ENCODE measurements around the gene HOXA3. TPM values are rescaled to one million over a fixed set of nuclear protein-coding genes. Genes with fewer than 3 reads are reported as not detected.
A peak's percentile ranks its signal among the peaks of the same experiment; 100 is the strongest.

The HOXA3 gene
- total RNA-seq, 2 experiments from 2014 or later: not detected

DNA sequence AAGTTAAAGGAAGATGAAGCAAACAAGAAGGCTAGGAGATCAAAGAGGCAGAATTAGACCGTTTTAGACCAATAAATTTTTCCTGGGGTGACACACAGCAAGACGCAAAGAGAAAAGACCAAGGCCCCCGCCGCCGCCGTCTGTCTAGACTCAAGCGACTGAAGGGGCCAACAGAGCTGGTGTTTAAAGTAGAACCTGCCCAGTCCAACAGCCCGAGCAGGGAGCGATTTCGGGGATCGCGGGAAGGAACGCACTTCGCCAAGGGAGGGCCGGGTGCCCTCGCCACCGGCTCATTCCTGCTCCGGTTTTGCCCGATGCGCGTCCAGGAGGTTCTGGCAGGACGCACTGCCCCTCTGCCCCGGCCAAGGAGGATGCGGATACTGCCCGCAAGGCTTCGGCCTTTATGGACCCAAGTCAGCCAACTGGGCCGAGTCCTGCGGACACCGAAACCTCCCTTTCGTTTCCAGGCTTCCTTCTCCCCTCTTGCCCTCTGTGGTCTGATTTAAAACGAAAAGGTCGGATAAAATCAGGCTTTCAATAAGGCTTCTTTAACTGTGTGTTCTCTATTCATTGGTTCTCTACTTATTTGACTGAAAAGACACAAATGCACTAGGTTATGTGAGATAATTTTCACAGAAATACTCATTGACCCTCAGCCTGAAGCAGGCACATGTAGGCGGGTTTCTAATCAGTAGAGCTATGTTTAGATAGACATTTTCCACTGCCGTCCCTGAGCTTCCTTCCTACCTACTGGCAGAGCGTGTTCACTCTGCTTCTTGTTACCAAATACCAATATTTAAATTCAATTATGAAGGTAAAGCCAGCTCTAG, 6.3 kb upstream of the HOXA3 start:
- CTCF ChIA-PET: interaction anchor here (0.7 to 2.1 kb wide), 12 partner anchors 8 to 479 kb away, joined by 3 to 15 read pairs (median 4); partner anchors contain the start of gene HOXA10
- POLR2A ChIA-PET: no interaction called here
- H3K4me1 Mint-ChIP-seq (ENCODE audit: low read depth): peaks cover 34% of the 10 kb centered on the region

DNA sequence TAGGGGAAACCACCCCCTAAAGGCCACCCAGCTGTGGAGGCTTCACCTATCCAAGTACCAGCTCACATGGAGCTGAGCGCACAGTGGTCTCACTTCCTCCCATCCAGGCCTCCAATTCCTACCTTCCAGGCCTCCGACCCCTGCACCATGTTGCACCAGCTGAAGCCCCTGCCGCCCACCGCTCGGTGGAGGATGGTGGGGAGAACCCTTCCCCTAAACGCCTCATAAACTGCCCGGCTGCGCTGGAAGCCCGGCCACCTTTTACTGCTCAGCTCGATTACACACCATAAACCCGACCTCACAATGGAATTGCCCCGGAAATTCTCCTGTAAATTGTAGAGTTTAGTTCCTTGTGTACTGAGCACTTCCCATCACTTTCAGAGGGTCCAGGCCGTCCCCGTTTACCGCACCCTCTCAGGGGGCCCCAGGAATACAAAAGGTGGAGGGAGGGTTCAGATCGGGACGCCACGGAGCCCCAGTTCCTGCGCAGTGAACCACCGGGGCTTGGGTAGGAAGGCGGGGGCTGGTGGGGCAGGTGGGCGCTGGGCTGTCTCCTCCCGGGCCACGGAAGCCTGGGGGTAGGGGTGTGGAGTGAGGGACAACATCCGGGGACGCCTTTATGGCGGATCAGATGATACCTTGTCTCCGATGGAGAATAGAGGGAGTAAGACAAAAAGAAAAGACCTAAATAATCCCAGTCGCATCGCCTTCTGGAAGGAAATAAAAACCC, 5.5 kb upstream of the HOXA3 start:
- H3K36me3 Mint-ChIP-seq (ENCODE audit: low read depth): no peaks in the 10 kb centered on the region
- POLR2A ChIA-PET: no interaction called here
- no peak overlapping the region for H3K4me3 Mint-ChIP-seq
- peaks cover 34% of the 10 kb centered on the region for H3K4me1 Mint-ChIP-seq (ENCODE audit: low read depth)
- H3K27me3 Mint-ChIP-seq: peaks cover 82% of the 10 kb centered on the region
- H3K9me3 Mint-ChIP-seq: no peaks in the 10 kb centered on the region
- intact Hi-C loops (cut with micrococcal nuclease): loop anchor here (5.0 kb wide), 2 partner anchors 39 to 84 kb away; partner anchors contain the start of gene EVX1
- TF ChIP-seq, protein P1, sequence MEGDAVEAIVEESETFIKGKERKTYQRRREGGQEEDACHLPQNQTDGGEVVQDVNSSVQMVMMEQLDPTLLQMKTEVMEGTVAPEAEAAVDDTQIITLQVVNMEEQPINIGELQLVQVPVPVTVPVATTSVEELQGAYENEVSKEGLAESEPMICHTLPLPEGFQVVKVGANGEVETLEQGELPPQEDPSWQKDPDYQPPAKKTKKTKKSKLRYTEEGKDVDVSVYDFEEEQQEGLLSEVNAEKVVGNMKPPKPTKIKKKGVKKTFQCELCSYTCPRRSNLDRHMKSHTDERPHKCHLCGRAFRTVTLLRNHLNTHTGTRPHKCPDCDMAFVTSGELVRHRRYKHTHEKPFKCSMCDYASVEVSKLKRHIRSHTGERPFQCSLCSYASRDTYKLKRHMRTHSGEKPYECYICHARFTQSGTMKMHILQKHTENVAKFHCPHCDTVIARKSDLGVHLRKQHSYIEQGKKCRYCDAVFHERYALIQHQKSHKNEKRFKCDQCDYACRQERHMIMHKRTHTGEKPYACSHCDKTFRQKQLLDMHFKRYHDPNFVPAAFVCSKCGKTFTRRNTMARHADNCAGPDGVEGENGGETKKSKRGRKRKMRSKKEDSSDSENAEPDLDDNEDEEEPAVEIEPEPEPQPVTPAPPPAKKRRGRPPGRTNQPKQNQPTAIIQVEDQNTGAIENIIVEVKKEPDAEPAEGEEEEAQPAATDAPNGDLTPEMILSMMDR (IDR thresholded peaks at IDR 0.05): no peak
- no peak for DNase-seq
- ATAC-seq: no peak
- CTCF ChIA-PET: interaction anchor here (1.0 to 2.1 kb wide), 8 partner anchors 8 to 477 kb away, joined by 3 to 15 read pairs (median 4); partner anchors contain the start of gene HOXA10
- H3K27ac Mint-ChIP-seq: no peak overlapping the region

More for the DNA sequence above, 6.3 kb upstream of the HOXA3 start:
- H3K27ac Mint-ChIP-seq: no peak overlapping the region
- ATAC-seq (no peak), DNase-seq (no peak)
- no peaks in the 10 kb centered on the region for H3K9me3 Mint-ChIP-seq
- intact Hi-C loops (cut with micrococcal nuclease): loop anchor here (5.0 kb wide), 2 partner anchors 39 to 84 kb away; partner anchors contain the start of gene EVX1
- no peak overlapping the region for H3K4me3 Mint-ChIP-seq
- H3K27me3 Mint-ChIP-seq: peaks cover 82% of the 10 kb centered on the region
- no peaks in the 10 kb centered on the region for H3K36me3 Mint-ChIP-seq (ENCODE audit: low read depth)
- TF ChIP-seq, protein P1 (IDR thresholded peaks at IDR 0.05): no peak

DNA sequence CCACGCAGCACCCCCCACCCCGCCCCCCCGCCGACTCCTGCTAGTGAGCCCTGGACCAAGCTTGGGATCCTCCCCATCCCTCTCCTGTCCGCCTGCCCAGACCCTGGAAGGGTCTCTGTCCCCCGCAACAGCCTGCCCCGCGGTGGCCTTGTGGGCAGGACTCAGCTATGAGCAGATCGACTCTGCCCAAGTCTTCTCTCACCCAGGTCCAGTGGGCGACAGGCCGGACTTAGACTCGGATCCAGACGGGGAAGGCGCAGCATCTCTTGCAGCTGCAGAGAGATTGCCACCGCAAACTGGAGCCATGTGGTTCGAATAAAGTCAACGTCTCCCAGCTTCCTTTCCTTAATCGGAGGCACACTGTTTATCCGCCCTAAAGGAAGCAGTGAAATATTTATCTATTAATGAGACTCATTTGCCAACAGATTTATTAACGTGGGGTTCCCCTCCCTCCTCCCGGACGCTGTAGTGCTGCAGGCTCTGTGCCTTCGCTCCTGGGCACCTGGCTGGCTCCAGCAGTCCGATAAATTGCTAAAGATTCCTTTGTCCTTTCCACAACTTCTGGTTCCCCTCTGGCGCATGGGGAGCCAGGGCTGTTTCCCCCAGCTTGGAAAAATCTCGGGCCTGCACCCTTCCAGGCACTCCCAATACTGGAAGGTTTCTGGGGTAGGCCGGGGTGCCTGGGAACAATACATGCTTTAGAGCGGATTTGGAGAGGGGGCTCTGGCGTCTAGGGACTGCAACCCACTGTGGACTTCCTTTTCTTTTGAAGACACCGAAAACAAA, 4.7 kb upstream of the HOXA3 start:
- TF ChIP-seq, protein P1 (IDR thresholded peaks at IDR 0.05): no peak
- Mint-ChIP-seq H3K4me1 (ENCODE audit: low read depth) (peaks cover 34% of the 10 kb centered on the region), H3K4me3 (peak overlapping the region; percentile 33), H3K27ac (no peak overlapping the region), H3K27me3 (peaks cover 79% of the 10 kb centered on the region), H3K36me3 (ENCODE audit: low read depth) (no peaks in the 10 kb centered on the region), H3K9me3 (no peaks in the 10 kb centered on the region)
- ChIA-PET POLR2A (interaction anchor here (1.1 kb wide), 1 partner anchor 60 kb away, joined by 5 read pairs; no protein-coding TSS in a partner anchor), CTCF (interaction anchor here (0.7 to 1.3 kb wide), 8 partner anchors 9 to 476 kb away, joined by 3 to 5 read pairs (median 4); no protein-coding TSS in a partner anchor)
- intact Hi-C loops (cut with micrococcal nuclease): loop anchor here (5.0 kb wide), 2 partner anchors 40 to 85 kb away; partner anchors contain the start of gene EVX1
- no peak for ATAC-seq
- no peak for DNase-seq

DNA sequence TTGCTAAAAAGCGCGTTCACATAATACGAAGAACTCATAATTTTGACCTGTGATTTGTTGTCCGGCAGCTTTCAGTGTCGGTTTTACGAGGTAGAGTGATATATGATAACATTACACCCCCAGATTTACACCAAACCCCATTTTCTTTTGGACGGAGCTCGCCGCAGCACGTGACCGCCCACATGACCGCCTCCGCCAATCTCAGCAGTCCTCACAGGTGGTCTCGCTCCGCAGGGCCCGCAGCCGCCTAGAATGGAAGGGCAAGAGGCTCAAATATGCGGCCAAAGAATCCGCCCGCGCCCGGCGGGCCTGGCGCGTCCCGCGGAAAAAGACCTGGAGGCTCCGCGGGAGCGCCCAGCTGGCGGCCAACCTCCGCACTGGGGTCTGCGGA, 4.1 kb upstream of the HOXA3 start, which contains the start of gene HOXA7:
Gene HOXA7 (minus strand): TSS at position 168 of the 391 bp plus-strand sequence. CDS start 130 bp downstream, at position 38.
- ATAC-seq: no peak
- Mint-ChIP-seq H3K27me3 (peaks cover 83% of the 10 kb centered on the region), H3K4me3 (peak within 1 kb of the TSS; percentile 51), H3K4me1 (ENCODE audit: low read depth) (peaks cover 41% of the 10 kb centered on the region), H3K27ac (peak within 1 kb of the TSS; percentile 42), H3K36me3 (ENCODE audit: low read depth) (no peaks in the 10 kb centered on the region), H3K9me3 (no peaks in the 10 kb centered on the region)
- ChIA-PET POLR2A (interaction anchor here (1.1 kb wide), 1 partner anchor 59 kb away, joined by 5 read pairs; no protein-coding TSS in a partner anchor), CTCF (interaction anchor here (0.7 to 1.3 kb wide), 4 partner anchors 20 to 39 kb away, joined by 3 to 4 read pairs (median 4); no protein-coding TSS in a partner anchor)
- TF ChIP-seq, protein P1 (IDR thresholded peaks at IDR 0.05): no peak
- no peak for DNase-seq
- intact Hi-C loops (cut with micrococcal nuclease): loop anchor here (5.0 kb wide), 2 partner anchors 41 to 86 kb away; partner anchors contain the start of gene EVX1
